Measurements from ENCODE around the gene PANK2. TPM values are rescaled to one million over a fixed set of nuclear protein-coding genes. Genes with fewer than 3 reads are reported as not detected.

Gene PANK2
- total and polyA plus RNA-seq, 2 of the 8 experiments (the other 6 are each of a cell fraction or from before 2014, with no cell fraction given), result 17.1 to 57.5 TPM

DNA sequence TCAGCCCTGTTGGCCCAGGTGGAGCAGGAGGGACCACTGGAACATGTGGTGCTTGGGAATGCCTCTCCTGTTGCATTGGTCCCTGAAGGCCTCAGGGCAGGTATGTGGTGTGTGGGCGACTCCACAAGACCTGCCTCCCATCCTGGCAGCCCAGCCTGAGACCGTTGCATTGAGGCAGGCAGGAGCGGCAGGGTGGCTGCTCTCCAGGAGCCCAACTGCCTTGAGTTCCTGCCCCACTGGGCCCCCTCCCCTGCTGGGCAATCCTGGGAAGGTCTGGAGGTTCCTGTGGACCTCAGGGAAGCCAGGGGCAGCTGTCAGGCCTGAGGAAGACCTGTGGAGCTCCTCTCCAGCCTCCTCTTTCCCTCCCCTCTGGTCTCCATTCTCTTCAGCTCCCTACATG, 22.7 kb upstream of the PANK2 start:
- no peak overlapping the region for H3K27ac ChIP-seq (ENCODE audit: low read depth, low read length)
- H3K14ac ChIP-seq (ENCODE audit: insufficient read length), result no peak overlapping the region
- no peak overlapping the region for H2BK15ac ChIP-seq (ENCODE audit: low read length)
- no peaks in the 10 kb centered on the region for H3K79me1 ChIP-seq (ENCODE audit: low read depth, low read length)
- H3K4me3 ChIP-seq (ENCODE audit: extremely low read depth in 1 of 4, insufficient read depth in 2 of 4, low read depth in 3 of 4, low read length in 4 of 4), result no peak overlapping the region
- H2AFZ ChIP-seq (ENCODE audit: low read length), result no peak overlapping the region
- no peak overlapping the region for H2BK120ac ChIP-seq (replicated peaks; ENCODE audit: low read depth, low read length)
- no peaks in the 10 kb centered on the region for H3K27me3 ChIP-seq (replicated peaks in 1 of 4; ENCODE audit: control insufficient read depth in 3 of 4, extremely low read depth in 1 of 4, insufficient read depth in 3 of 4, low read length in 3 of 4)
- no peaks in the 10 kb centered on the region for H3K23me2 ChIP-seq (ENCODE audit: low read depth, low read length)
- POLR2A ChIA-PET (ENCODE audit: partially characterized antibody), result interaction anchor here (1.4 to 5.6 kb wide), 3 partner anchors 11 to 45 kb away, joined by 3 to 34 read pairs (median 9); no protein-coding TSS in a partner anchor
- no peak overlapping the region for H3K4ac ChIP-seq (replicated peaks; ENCODE audit: insufficient read length, low read depth, low read length)
- H4K20me1 ChIP-seq (replicated peaks in 1 of 2; ENCODE audit: control insufficient read depth in 1 of 2, insufficient read depth in 2 of 2, low read length in 2 of 2), result peaks cover 0 to 13% of the 10 kb centered on the region in 2 experiments
- no peak overlapping the region for H3K56ac ChIP-seq (replicated peaks; ENCODE audit: insufficient read length, low read depth, low read length)
- H4K5ac ChIP-seq (ENCODE audit: insufficient read length, low read depth, low read length), result no peak overlapping the region
- DNase-seq (ENCODE audit: low read depth in 1 of 2, low spot score in 2 of 2) (no peak), FAIRE-seq (no peak)
- CTCF ChIA-PET (ENCODE audit: partially characterized antibody), result interaction anchor here (1.1 to 7.0 kb wide), 6 partner anchors 11 to 206 kb away, joined by 3 to 55 read pairs (median 4); no protein-coding TSS in a partner anchor
- H2BK5ac ChIP-seq (ENCODE audit: low read depth, low read length), result no peak overlapping the region
- no peaks in the 10 kb centered on the region for H3K4me1 ChIP-seq (replicated peaks in 1 of 4; ENCODE audit: control insufficient read depth in 3 of 4, insufficient read depth in 4 of 4, low read length in 3 of 4)
- H3K36me3 ChIP-seq (ENCODE audit: control insufficient read depth in 2 of 4, insufficient read depth in 4 of 4, low read length in 3 of 4), result peaks cover 11 to 41% (median 33%) of the 10 kb centered on the region in 4 experiments; a peak in 7 of 8 replicates
- no peak overlapping the region for H4K8ac ChIP-seq (ENCODE audit: extremely low read depth, insufficient read depth, low read length)
- no peak overlapping the region for H2AK5ac ChIP-seq (ENCODE audit: low read depth, low read length)
- H3K18ac ChIP-seq (ENCODE audit: extremely low read depth, low read length), result no peak overlapping the region
- no peak overlapping the region for H4K91ac ChIP-seq (replicated peaks; ENCODE audit: insufficient read length, low read length)
- H3K4me2 ChIP-seq (ENCODE audit: insufficient read depth in 1 of 2, low read depth in 2 of 2, low read length in 2 of 2), result no peak overlapping the region
- 92% methylated on average over 2 of the region's 3 CpGs; no CpG with 5 or more reads in 1 of the 2 experiments for WGBS, 2 experiments (ENCODE audit: extremely low coverage in 1 of 2, insufficient coverage in 1 of 2, insufficient read length in 1 of 2, insufficient replicate concordance in 2 of 2, low coverage in 1 of 2, low lambda C conversion rate in 2 of 2, missing lambda C conversion rate in 1 of 2)
- no peak overlapping the region for H3K23ac ChIP-seq (ENCODE audit: insufficient read length)
- H2BK12ac ChIP-seq (ENCODE audit: low read depth, low read length), result no peak overlapping the region
- no peak overlapping the region for H2BK20ac ChIP-seq (ENCODE audit: low read length)
- no peaks in the 10 kb centered on the region; a peak in 1 of 4 replicates for H3K9me3 ChIP-seq (ENCODE audit: insufficient read depth in 2 of 2, low read depth in 1 of 2, low read length in 1 of 2)
- no peak overlapping the region for H3K9ac ChIP-seq (replicated peaks in 1 of 4; ENCODE audit: extremely low read depth in 1 of 4, low read depth in 3 of 4, low read length in 3 of 4)
- TF ChIP-seq ATF3 (IDR thresholded peaks at IDR 0.05; ENCODE audit: insufficient read depth, low read depth, low read length), result no peak
- TF ChIP-seq PHF8 (conservative IDR thresholded peaks at IDR 0.05; ENCODE audit: low read depth, low read length), result no peak
- no peak for TF ChIP-seq GTF2F1 (IDR thresholded peaks at IDR 0.05; ENCODE audit: borderline replicate concordance, low read depth, low read length)
- no peaks in the 10 kb centered on the region for H3K79me2 ChIP-seq (ENCODE audit: control insufficient read depth in 1 of 2, insufficient read depth in 2 of 2, low read length in 2 of 2)
